ENCODE measurements around the gene ZZZ3. TPM values are rescaled to one million over a fixed set of nuclear protein-coding genes. Genes with fewer than 3 reads are reported as not detected.

Gene ZZZ3
- total and polyA plus RNA-seq, 2 of the 8 experiments (the other 6 are each of a cell fraction or from before 2014, with no cell fraction given) = 12.8 to 54.6 TPM

DNA sequence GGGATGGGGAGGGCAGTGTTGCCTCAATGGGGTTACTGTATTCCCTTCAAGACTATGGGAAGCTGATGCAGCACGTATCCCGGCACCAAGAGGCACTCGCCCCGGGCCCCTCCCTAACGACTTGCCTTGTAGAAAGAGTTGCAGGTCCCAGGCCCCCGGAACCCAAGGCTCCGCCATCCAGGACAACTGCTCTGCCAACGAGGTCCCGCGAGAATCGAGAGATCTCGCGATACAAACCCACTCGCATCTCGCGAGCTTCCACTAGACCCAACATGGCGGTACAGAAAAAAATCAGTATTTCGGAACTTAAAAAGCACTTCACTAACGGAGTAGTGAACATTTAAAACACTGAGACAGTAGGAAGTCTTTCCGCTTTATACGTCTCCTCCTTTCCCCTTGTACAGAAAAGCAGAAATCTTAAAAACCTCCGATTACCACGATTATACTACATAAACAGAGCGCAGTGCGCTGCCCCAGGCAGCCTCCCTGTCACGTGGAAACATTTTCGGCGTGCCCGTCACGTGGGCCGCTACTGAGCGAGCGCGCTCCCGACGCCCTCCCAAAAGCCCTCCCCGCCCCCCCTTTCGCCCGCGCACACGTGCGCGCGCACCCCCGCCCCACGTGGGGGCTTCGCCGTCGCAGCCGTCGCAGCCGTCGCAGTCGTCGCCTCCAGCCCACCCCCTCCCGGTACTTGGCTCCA, at the start of gene ZZZ3 (continued):
- TF ChIP-seq EP300 (IDR thresholded peaks at IDR 0.05; ENCODE audit: borderline replicate concordance in 1 of 2, low read depth in 2 of 2, low read length in 2 of 2) (no peak), SP4 (IDR thresholded peaks at IDR 0.05; ENCODE audit: low read length) (no peak), HDAC2 (IDR thresholded peaks at IDR 0.05; ENCODE audit: borderline replicate concordance in 1 of 2, low read depth in 2 of 2, low read length in 2 of 2) (no peak), ZNF274 (IDR thresholded peaks at IDR 0.05; ENCODE audit: borderline replicate concordance, extremely low read depth, low read length) (no peak), FOSL1 (IDR thresholded peaks at IDR 0.05; ENCODE audit: insufficient read depth, low read depth, low read length) (no peak), CEBPB (IDR thresholded peaks at IDR 0.05; ENCODE audit: low read depth, low read length) (no peak), TAF7 (optimal IDR thresholded peaks at IDR 0.05; ENCODE audit: borderline replicate concordance, low read depth, low read length) (no peak), SAP30 (IDR thresholded peaks at IDR 0.05; ENCODE audit: insufficient read depth, insufficient replicate concordance, low read length) (no peak), YY1 (IDR thresholded peaks at IDR 0.05; ENCODE audit: low read depth, low read length) (peak; percentile 96), POLR2AphosphoS5 (IDR thresholded peaks at IDR 0.05; ENCODE audit: low read depth, low read length) (peak; percentile 73), TCF12 (IDR thresholded peaks at IDR 0.05; ENCODE audit: low read depth, low read length) (peak; percentile 25; the same call in 1 of the 2 replicates), POLR2A (IDR thresholded peaks at IDR 0.05; ENCODE audit: control extremely low read depth in 1 of 2, low read depth in 2 of 2, low read length in 2 of 2) (peak in 1 of 2 experiments; percentile 93; a peak in 2 of 3 replicates), RXRA (IDR thresholded peaks at IDR 0.05; ENCODE audit: insufficient read depth, low read depth, low read length) (no peak), POU5F1 (IDR thresholded peaks at IDR 0.05; ENCODE audit: low read depth, low read length) (no peak), SUZ12 (IDR thresholded peaks at IDR 0.05; ENCODE audit: low read length) (no peak), BRCA1 (IDR thresholded peaks at IDR 0.05; ENCODE audit: low read depth, low read length) (peak; percentile 98), EGR1 (IDR thresholded peaks at IDR 0.05; ENCODE audit: borderline replicate concordance, low read depth, low read length) (no peak)
- TF ChIP-seq, protein P1, sequence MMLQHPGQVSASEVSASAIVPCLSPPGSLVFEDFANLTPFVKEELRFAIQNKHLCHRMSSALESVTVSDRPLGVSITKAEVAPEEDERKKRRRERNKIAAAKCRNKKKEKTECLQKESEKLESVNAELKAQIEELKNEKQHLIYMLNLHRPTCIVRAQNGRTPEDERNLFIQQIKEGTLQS (IDR thresholded peaks at IDR 0.05; ENCODE audit: insufficient read depth, low read depth, low read length) = peak; percentile 87
- TF ChIP-seq, protein P2, sequence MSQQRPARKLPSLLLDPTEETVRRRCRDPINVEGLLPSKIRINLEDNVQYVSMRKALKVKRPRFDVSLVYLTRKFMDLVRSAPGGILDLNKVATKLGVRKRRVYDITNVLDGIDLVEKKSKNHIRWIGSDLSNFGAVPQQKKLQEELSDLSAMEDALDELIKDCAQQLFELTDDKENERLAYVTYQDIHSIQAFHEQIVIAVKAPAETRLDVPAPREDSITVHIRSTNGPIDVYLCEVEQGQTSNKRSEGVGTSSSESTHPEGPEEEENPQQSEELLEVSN (IDR thresholded peaks at IDR 0.05) = peak; percentile 62; the same call in 1 of the 2 replicates
- TF ChIP-seq, protein P3, sequence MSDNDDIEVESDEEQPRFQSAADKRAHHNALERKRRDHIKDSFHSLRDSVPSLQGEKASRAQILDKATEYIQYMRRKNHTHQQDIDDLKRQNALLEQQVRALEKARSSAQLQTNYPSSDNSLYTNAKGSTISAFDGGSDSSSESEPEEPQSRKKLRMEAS (IDR thresholded peaks at IDR 0.05) = peak; percentile 90
- TF ChIP-seq, protein P4, sequence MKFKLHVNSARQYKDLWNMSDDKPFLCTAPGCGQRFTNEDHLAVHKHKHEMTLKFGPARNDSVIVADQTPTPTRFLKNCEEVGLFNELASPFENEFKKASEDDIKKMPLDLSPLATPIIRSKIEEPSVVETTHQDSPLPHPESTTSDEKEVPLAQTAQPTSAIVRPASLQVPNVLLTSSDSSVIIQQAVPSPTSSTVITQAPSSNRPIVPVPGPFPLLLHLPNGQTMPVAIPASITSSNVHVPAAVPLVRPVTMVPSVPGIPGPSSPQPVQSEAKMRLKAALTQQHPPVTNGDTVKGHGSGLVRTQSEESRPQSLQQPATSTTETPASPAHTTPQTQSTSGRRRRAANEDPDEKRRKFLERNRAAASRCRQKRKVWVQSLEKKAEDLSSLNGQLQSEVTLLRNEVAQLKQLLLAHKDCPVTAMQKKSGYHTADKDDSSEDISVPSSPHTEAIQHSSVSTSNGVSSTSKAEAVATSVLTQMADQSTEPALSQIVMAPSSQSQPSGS (IDR thresholded peaks at IDR 0.05; ENCODE audit: low read length) = peak; percentile 95

All from H1 (cell line).